Right lobe of liver (tissue), 4 donors: Measurements from ENCODE around the gene F11.

ENCODE experiments used
- CTCF ChIP-seq, 4 donors: fragments of 200-600 bp in 3 of 4; fragments of 450-650 bp in 1 of 4; IDR thresholded peaks; one replicate each; pipeline versions ENCODE4 v1.5.1 to v1.8.0; 2016 to 2022; ENCODE audit warnings: antibody characterized with exemption in 4 of 4, mild to moderate bottlenecking in 2 of 4
- POLR2A ChIP-seq: fragments of 450-650 bp; IDR thresholded peaks from one replicate; pipeline ENCODE4 v1.6.1; 2017; ENCODE audit warnings: antibody characterized with exemption, mild to moderate bottlenecking
- donor health status: DM: no; HTN: no; CAD: no.
- donor health status: DM: no; HTN: no; CAD: no.
- donor health status: DM: no; HTN: yes; CAD: no.

GRCh38 chr4:186228514-186228894 is 37.5 kb upstream of the F11 start:
- peak in 1 of 4 donors; percentile 12 for TF ChIP-seq CTCF (IDR thresholded peaks at IDR 0.05)
- TF ChIP-seq POLR2A = no peak
